SJSA1 (cell line): ENCODE results near the gene SDK1. TPM values are rescaled to one million over a fixed set of nuclear protein-coding genes. Genes with fewer than 3 reads are reported as not detected.

Experiments
- DNase-seq, 2 experiments: peaks; one replicate each; pipeline ENCODE4 v3.0.0-alpha.2; 2015 to 2020; ENCODE audit warnings: low spot score in 2 of 2, low read depth in 1 of 2
- H3K27ac ChIP-seq: fragments of 250-450 bp; sonication (Bioruptor Pico); 2 replicates; pipeline ENCODE4 v1.5.1; 2020; ENCODE audit warnings: mild to moderate bottlenecking, moderate library complexity
- H3K27me3 ChIP-seq: fragments of 250-450 bp; sonication (Bioruptor Pico); replicated peaks from 2 replicates; pipeline ENCODE4 v1.5.1; 2020; ENCODE audit warnings: mild to moderate bottlenecking, moderate library complexity
- H3K36me3 ChIP-seq: fragments of 250-450 bp; sonication (Bioruptor Pico); 2 replicates; pipeline ENCODE4 v1.5.1; 2020; ENCODE audit warnings: mild to moderate bottlenecking
- H3K4me1 ChIP-seq: fragments of 250-450 bp; sonication (Bioruptor Pico); replicated peaks from 2 replicates; pipeline ENCODE4 v1.6.1; 2021; ENCODE audit warnings: mild to moderate bottlenecking
- H3K4me3 ChIP-seq: fragments of 250-450 bp; sonication (Bioruptor Pico); 2 replicates; pipeline ENCODE4 v1.5.1; 2020; ENCODE audit warnings: mild to moderate bottlenecking
- H3K9me3 ChIP-seq: fragments of 250-450 bp; sonication (Bioruptor Pico); replicated peaks from 2 replicates; pipeline ENCODE4 v1.5.1; 2020; ENCODE audit warnings: mild to moderate bottlenecking
- total RNA-seq: library from RNA; depleted of rRNA; stranded (reverse); fragments of >200 nt; shearing (Covaris generic); gene quantifications from 2 replicates; pipeline ENCODE4 v1.2.3, GENCODE V29; 2014

SDK1 gene
- total RNA-seq, 1 experiment from 2014 or later, result 8.7 TPM

- H3K4me3 ChIP-seq, result no peak overlapping the region
- H3K9me3 ChIP-seq, result no peaks in the 10 kb centered on the region
Observed at GRCh38 chr7:4179688-4180380, 878.8 kb downstream of the SDK1 start.

GRCh38 chr7:4181446-4181845 is 880.4 kb downstream of the SDK1 start:
- Histone ChIP-seq H3K9me3 (no peaks in the 10 kb centered on the region), H3K36me3 (no peaks in the 10 kb centered on the region), H3K27me3 (no peaks in the 10 kb centered on the region), H3K4me3 (no peak overlapping the region), H3K4me1 (no peaks in the 10 kb centered on the region), H3K27ac (no peak overlapping the region)
- no peak for DNase-seq

More at GRCh38 chr7:4179688-4180380, 878.8 kb downstream of the SDK1 start:
- Histone ChIP-seq H3K36me3 (no peaks in the 10 kb centered on the region), H3K27me3 (no peaks in the 10 kb centered on the region), H3K4me1 (no peaks in the 10 kb centered on the region), H3K27ac (no peak overlapping the region)
- no peak for DNase-seq

- Histone ChIP-seq H3K36me3 (no peaks in the 10 kb centered on the region), H3K27me3 (no peaks in the 10 kb centered on the region), H3K4me3 (no peak overlapping the region), H3K9me3 (no peaks in the 10 kb centered on the region), H3K27ac (no peak overlapping the region), H3K4me1 (no peaks in the 10 kb centered on the region)
- no peak for DNase-seq
Observed at GRCh38 chr7:4182605-4183300, 881.7 kb downstream of the SDK1 start.

GRCh38 chr7:4184653-4185052 is 883.6 kb downstream of the SDK1 start:
- Histone ChIP-seq H3K27ac (no peak overlapping the region), H3K36me3 (no peaks in the 10 kb centered on the region), H3K4me1 (no peaks in the 10 kb centered on the region), H3K9me3 (no peaks in the 10 kb centered on the region), H3K27me3 (no peaks in the 10 kb centered on the region), H3K4me3 (no peak overlapping the region)
- DNase-seq, result no peak

DNA sequence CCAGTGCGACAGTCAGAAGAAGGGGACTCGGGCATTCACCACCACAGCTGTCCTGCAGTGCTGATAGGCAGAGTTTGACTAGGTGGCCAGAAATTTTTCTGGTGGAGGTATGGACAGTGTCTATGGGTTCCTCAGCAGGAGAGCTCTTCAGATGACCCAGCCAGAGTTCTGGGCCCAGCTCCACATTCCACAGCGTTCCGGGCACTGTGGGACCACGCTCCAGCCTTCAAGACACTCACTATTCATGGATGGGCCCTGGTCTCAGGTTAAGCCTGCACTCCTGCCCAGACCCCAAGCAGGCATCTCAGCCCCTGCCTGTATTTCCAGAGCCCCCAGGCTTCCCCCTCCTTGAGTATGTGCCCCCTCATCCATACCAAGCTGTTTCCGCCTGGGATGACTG is 884.1 kb downstream of the SDK1 start:
- no peaks in the 10 kb centered on the region for H3K4me1 ChIP-seq

DNA sequence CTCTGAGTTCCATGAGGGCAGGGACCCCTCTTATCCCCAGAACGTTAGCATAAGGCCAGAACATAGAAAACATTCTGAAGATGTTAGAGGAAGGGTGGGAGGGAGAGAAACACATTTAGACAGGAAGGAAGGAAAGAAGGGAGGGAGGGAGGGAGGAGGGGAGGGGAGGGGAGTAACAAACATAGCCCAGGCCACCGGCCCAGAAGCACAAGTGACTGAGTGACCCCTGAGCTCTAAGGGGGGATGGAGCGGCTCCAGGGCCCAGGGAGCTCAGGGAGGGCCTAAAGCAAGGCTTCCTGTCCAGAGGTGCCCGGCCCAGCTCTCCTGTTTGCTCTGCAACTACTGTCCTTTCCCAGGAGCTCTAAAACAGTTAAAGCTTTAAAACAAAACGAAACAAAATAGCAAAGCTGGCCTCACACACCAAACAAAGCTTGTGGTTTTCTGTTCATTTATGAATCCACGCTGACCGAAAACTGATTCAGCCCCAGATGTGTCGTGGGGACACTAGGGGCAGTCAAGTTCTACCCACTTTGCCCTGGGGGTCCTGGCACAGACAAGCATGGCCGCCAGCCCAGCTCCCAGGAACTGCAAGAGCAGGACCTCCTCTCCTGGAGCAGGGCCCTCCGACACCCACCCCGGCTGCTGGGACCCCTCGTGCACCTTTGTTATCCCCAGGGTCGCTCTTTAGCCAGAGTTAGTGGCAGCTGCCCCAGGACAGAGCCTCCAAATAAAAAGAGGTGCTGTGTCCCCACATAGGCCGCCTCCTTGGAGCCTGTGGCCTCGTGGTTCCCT is 884.9 kb downstream of the SDK1 start:
- no peak overlapping the region for H3K4me3 ChIP-seq
- no peaks in the 10 kb centered on the region for H3K9me3 ChIP-seq
- H3K27ac ChIP-seq, result no peak overlapping the region
- no peaks in the 10 kb centered on the region for H3K36me3 ChIP-seq
- DNase-seq, result no peak
- H3K4me1 ChIP-seq, result no peaks in the 10 kb centered on the region
- no peaks in the 10 kb centered on the region for H3K27me3 ChIP-seq

More for the DNA sequence above, 884.1 kb downstream of the SDK1 start:
- no peaks in the 10 kb centered on the region for H3K9me3 ChIP-seq
- H3K4me3 ChIP-seq, result no peak overlapping the region
- no peaks in the 10 kb centered on the region for H3K27me3 ChIP-seq
- no peak overlapping the region for H3K27ac ChIP-seq
- DNase-seq, result no peak
- no peaks in the 10 kb centered on the region for H3K36me3 ChIP-seq

- H3K9me3 ChIP-seq, result no peaks in the 10 kb centered on the region
- H3K4me3 ChIP-seq, result no peak overlapping the region
- H3K27me3 ChIP-seq, result no peaks in the 10 kb centered on the region
- no peak for DNase-seq
- no peaks in the 10 kb centered on the region for H3K4me1 ChIP-seq
- H3K27ac ChIP-seq, result no peak overlapping the region
- H3K36me3 ChIP-seq, result no peaks in the 10 kb centered on the region
Observed at GRCh38 chr7:4186513-4186780, 885.4 kb downstream of the SDK1 start.

- no peak for DNase-seq
- Histone ChIP-seq H3K9me3 (no peaks in the 10 kb centered on the region), H3K27ac (no peak overlapping the region), H3K4me3 (no peak overlapping the region), H3K27me3 (no peaks in the 10 kb centered on the region), H3K4me1 (no peaks in the 10 kb centered on the region), H3K36me3 (no peaks in the 10 kb centered on the region)
Observed at GRCh38 chr7:4188651-4189050, 887.6 kb downstream of the SDK1 start.

DNA sequence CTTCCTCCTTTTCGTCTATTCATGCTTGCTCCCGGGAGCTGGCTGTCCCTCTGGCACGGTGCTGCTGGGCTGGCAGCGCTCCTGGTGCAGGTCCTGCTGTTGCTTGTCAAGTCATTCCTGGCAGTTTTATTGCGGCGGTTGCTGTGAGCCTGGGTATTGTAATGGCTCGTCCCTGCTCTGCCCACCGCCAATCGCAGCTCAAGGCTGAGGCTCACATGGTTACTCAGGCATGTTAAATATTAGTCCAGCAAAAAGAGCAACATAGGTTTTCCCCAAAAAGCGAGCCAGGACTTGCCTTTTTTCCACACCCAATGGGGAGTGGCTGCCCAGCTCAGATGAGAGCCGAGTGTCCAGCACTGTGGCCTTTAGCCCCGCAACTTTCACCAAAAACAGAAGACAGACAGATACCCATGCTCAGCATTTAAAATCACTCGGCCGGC is 888.1 kb downstream of the SDK1 start:
- H3K9me3 ChIP-seq, result no peaks in the 10 kb centered on the region

GRCh38 chr7:4190010-4190981 is 889.2 kb downstream of the SDK1 start:
- Histone ChIP-seq H3K9me3 (no peaks in the 10 kb centered on the region), H3K36me3 (no peaks in the 10 kb centered on the region)

More for the DNA sequence above, 888.1 kb downstream of the SDK1 start:
- no peak overlapping the region for H3K27ac ChIP-seq
- no peaks in the 10 kb centered on the region for H3K4me1 ChIP-seq
- DNase-seq, result no peak
- no peak overlapping the region for H3K4me3 ChIP-seq
- no peaks in the 10 kb centered on the region for H3K27me3 ChIP-seq
- no peaks in the 10 kb centered on the region for H3K36me3 ChIP-seq

DNA sequence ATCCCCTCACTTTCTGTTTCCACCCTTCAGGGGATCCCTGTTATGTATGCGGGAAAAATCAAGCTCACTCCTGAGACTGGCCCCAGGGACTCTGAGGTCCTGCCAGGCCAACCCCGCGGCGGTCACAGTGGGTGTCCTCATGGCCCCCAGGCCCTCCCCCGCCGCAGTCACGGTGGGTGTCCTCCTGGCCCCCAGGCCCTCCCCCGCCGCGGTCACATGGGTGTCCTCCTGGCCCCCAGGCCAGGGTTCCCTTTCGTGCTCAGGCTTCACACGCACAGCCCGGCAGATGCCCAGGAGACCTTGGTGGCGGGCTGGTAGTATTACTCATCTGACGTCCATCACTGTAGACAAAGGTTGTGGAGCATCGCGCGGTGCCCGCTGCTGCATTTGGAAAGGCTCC is 890.0 kb downstream of the SDK1 start:
- Histone ChIP-seq H3K9me3 (no peaks in the 10 kb centered on the region), H3K27me3 (no peaks in the 10 kb centered on the region), H3K4me3 (no peak overlapping the region), H3K36me3 (no peaks in the 10 kb centered on the region), H3K27ac (no peak overlapping the region), H3K4me1 (no peaks in the 10 kb centered on the region)
- no peak for DNase-seq

More at GRCh38 chr7:4190010-4190981, 889.2 kb downstream of the SDK1 start:
- Histone ChIP-seq H3K27ac (no peak overlapping the region), H3K27me3 (no peaks in the 10 kb centered on the region), H3K4me3 (no peak overlapping the region), H3K4me1 (no peaks in the 10 kb centered on the region)
- DNase-seq, result no peak

- DNase-seq, result no peak
Observed at GRCh38 chr7:4191525-4191924, 890.5 kb downstream of the SDK1 start.

GRCh38 chr7:4195660-4196059 is 894.6 kb downstream of the SDK1 start:
- Histone ChIP-seq H3K27ac (no peak overlapping the region), H3K4me3 (no peak overlapping the region), H3K9me3 (no peaks in the 10 kb centered on the region), H3K4me1 (no peaks in the 10 kb centered on the region), H3K36me3 (no peaks in the 10 kb centered on the region), H3K27me3 (no peaks in the 10 kb centered on the region)
- no peak for DNase-seq

More at GRCh38 chr7:4191525-4191924, 890.5 kb downstream of the SDK1 start:
- H3K36me3 ChIP-seq, result no peaks in the 10 kb centered on the region
- no peak overlapping the region for H3K27ac ChIP-seq
- H3K27me3 ChIP-seq, result no peaks in the 10 kb centered on the region
- no peak overlapping the region for H3K4me3 ChIP-seq
- no peaks in the 10 kb centered on the region for H3K4me1 ChIP-seq
- no peaks in the 10 kb centered on the region for H3K9me3 ChIP-seq
